Heart right ventricle (tissue), 16 donors: ENCODE data around the gene CDA. TPM values are rescaled to one million over a fixed set of nuclear protein-coding genes. Genes with fewer than 3 reads are reported as not detected.
A peak's percentile ranks its signal among the peaks of the same experiment; 100 is the strongest.

Experiments used
- ATAC-seq, 8 donors: fragments of 200-7000 bp; cut with Tn5 transposase; one replicate each; pipeline ENCODE4 v1.9.1; 2020; ENCODE audit warnings: mild to moderate bottlenecking in 8 of 8, moderate library complexity in 8 of 8, moderate number of reproducible peaks in 1 of 8
- DNase-seq, 2 donors: peaks; one replicate each; pipeline ENCODE4 v3.0.0-alpha.2; 2020
- H3K27ac ChIP-seq, 10 donors: fragments of 200-600 bp; sonication (generic) in 2 of 10; one replicate each; pipeline versions ENCODE4 v1.5.0 to v1.8.0; 2020 to 2022; ENCODE audit warnings: mild to moderate bottlenecking in 3 of 10
- H3K27me3 ChIP-seq, 7 donors: fragments of 200-600 bp; one replicate each; pipeline ENCODE4 v1.8.0; 2021 to 2022; ENCODE audit warnings: mild to moderate bottlenecking in 2 of 7
- H3K36me3 ChIP-seq, 9 donors: fragments of 200-600 bp; sonication (generic) in 1 of 9; one replicate each; pipeline versions ENCODE4 v1.5.0 to v1.8.0; 2020 to 2022; ENCODE audit warnings: mild to moderate bottlenecking in 2 of 9
- H3K4me1 ChIP-seq, 9 donors: fragments of 200-600 bp; sonication (generic) in 1 of 9; one replicate each; pipeline versions ENCODE4 v1.5.0 to v1.8.0; 2020 to 2022; ENCODE audit warnings: mild to moderate bottlenecking in 4 of 9
- H3K4me3 ChIP-seq, 10 donors: fragments of 200-600 bp; sonication (generic) in 2 of 10; one replicate each; pipeline versions ENCODE4 v1.5.0 to v1.8.0; 2020 to 2022; ENCODE audit warnings: mild to moderate bottlenecking in 7 of 10, moderate library complexity in 2 of 10
- H3K9me3 ChIP-seq, 11 donors: fragments of 200-600 bp in 10 of 11; sonication (generic) in 2 of 11; one replicate each; pipeline versions ENCODE4 v1.5.0 to v1.8.0; 2013 to 2022; ENCODE audit warnings: mild to moderate bottlenecking in 2 of 11, control low read depth in 1 of 11, moderate library complexity in 1 of 11
- CTCF ChIP-seq, 9 donors: fragments of 200-600 bp; sonication (generic) in 2 of 9; IDR thresholded peaks; one replicate each; pipeline versions ENCODE4 v1.5.0 to v1.8.0; 2021 to 2022; ENCODE audit warnings: antibody characterized with exemption in 9 of 9, mild to moderate bottlenecking in 5 of 9, moderate library complexity in 1 of 9
- WGBS, 2 donors: extraction: QIAGEN DNeasy Blood & Tissue Kit; methylation state at CpG; one replicate each; pipeline ENCODE4 v1.1.7; 2013; ENCODE audit warnings: inconsistent platforms in 1 of 2; 5-methylcytosine and 5-hydroxymethylcytosine counted together
- intact Hi-C, 10 donors: fragments of 100-400 bp; cut with DNase I; formaldehyde crosslinking; loops; one replicate each; pipeline versions ENCODE4 v1.11.1 to v1.14.2; 2022
- polyA plus RNA-seq, 2 donors: library from polyadenylated mRNA; stranded (reverse); fragments of 200-250 nt; gene quantifications; one replicate each; pipeline ENCODE4 v1.2.3, GENCODE V29; 2013
- total RNA-seq, 10 donors: library from RNA; stranded (reverse); fragmentation: NEBNext Ultra II Directional in 3 of 10; extraction: Animal tissue kit (Norgen Biotek cat#: 25700) in 3 of 10; gene quantifications; one replicate each; pipeline versions ENCODE4 v1.2.1 to v1.2.4, GENCODE V29; 2021 to 2023
- donor health status: Arrhythmogenic right ventricular cardiomyopathy.
- donor health status: ischemic (EF 13 %, LVEDD 7.1; RV severe dilation, severe dysfunction).
- donor health status: healthy with polysubstance abuse.
- donor health status: DM: no; HTN: yes; CAD: no.
- donor health status: DM: no; HTN: no; CAD: no.
- donor health status: ischemic (EF 25% LVEDD 6.9; RV normal size, moderate dysfunction).
- donor health status: ischemic (EF 25% LVEDD 5.7; RV mildly dilated, moderate dysfunction).
- donor health status: healthy.
- donor health status: DM: yes; HTN: yes; CAD: no.
- donor health status: Ischemic cardiomyopathy.
- donor health status: ischemic (EF 35%, LVEDD 5.7; RV mildly dilated, moderate dysfunction).
- donor health status: nonischemic (EF 11% LVEDD 7.7; RV severe dilation, severe dysfunction).
- donor health status: DM: yes; HTN: yes; CAD: no.
- donor health status: PGD.
- donor health status: ischemic (EF 29% LVEDD 5.4; RV normal size, mild dysfunction).
- donor health status: nonischemic (EF 23%, LVEDD 6.1; RV moderate dilation, normal function).

CDA gene
- total and polyA plus RNA-seq, 12 donors = 0.93 to 10.3 (median 3.0) TPM

- Histone ChIP-seq H3K27me3 (peaks cover 0 to 8% (median 0%) of the 10 kb centered on the region in 7 donors), H3K9me3 (peaks cover 0 to 10% (median 0%) of the 10 kb centered on the region in 11 donors), H3K4me1 (peaks cover 0 to 5% (median 0%) of the 10 kb centered on the region in 9 donors), H3K4me3 (no peak overlapping the region), H3K27ac (no peak overlapping the region), H3K36me3 (no peaks in the 10 kb centered on the region)
- DNase-seq (no peak), ATAC-seq (peak in 4 of 8 donors; percentile 23 to 39 (median 28))
- intact Hi-C loops = loop anchor here in 9 of 10 donors (1.0 to 10.0 kb wide), 7 partner anchors 48 to 67 kb away; partner anchors contain the start of gene PINK1 (in 8 of the 9)
- peak in 1 of 9 donors; percentile 3 for TF ChIP-seq CTCF (IDR thresholded peaks at IDR 0.05)
- WGBS, 2 donors = 71 to 84% methylated on average over 10 of the region's 10 CpGs
Observed at GRCh38 chr1:20575541-20576336, 13.2 kb upstream of the CDA start.

GRCh38 chr1:20578062-20578461, 10.8 kb upstream of the CDA start:
- no peak overlapping the region for H3K4me3 ChIP-seq
- H3K27me3 ChIP-seq = peaks cover 0 to 8% (median 0%) of the 10 kb centered on the region in 7 donors
- no peaks in the 10 kb centered on the region for H3K9me3 ChIP-seq
- no peaks in the 10 kb centered on the region for H3K36me3 ChIP-seq
- intact Hi-C loops = loop anchor here in 7 of 10 donors (5.0 to 10.0 kb wide), 4 partner anchors 51 to 64 kb away; partner anchors contain the start of gene PINK1 (in 5 of the 7)
- ATAC-seq (no peak), DNase-seq (no peak)
- H3K27ac ChIP-seq = no peak overlapping the region
- peaks cover 0 to 5% (median 0%) of the 10 kb centered on the region in 9 donors for H3K4me1 ChIP-seq
- WGBS, 2 donors = 76 to 79% methylated on average over 3 of the region's 3 CpGs
- no peak for TF ChIP-seq CTCF (IDR thresholded peaks at IDR 0.05)

- ATAC-seq (no peak), DNase-seq (no peak)
- Histone ChIP-seq H3K36me3 (no peaks in the 10 kb centered on the region), H3K4me3 (no peak overlapping the region), H3K9me3 (no peaks in the 10 kb centered on the region), H3K27me3 (peaks cover 0 to 8% (median 0%) of the 10 kb centered on the region in 7 donors), H3K27ac (no peak overlapping the region), H3K4me1 (peaks cover 0 to 5% (median 0%) of the 10 kb centered on the region in 9 donors)
- intact Hi-C loops = loop anchor here in 7 of 10 donors (5.0 to 10.0 kb wide), 4 partner anchors 52 to 63 kb away; partner anchors contain the start of gene PINK1 (in 5 of the 7)
- 70 to 75% methylated on average over 13 of the region's 13 CpGs for WGBS, 2 donors
- TF ChIP-seq CTCF (IDR thresholded peaks at IDR 0.05) = no peak
Observed at GRCh38 chr1:20578721-20579395, 10.0 kb upstream of the CDA start.

GRCh38 chr1:20584890-20585289, 4.0 kb upstream of the CDA start:
- Histone ChIP-seq H3K36me3 (no peaks in the 10 kb centered on the region), H3K9me3 (peaks cover 0 to 4% (median 0%) of the 10 kb centered on the region in 11 donors), H3K27me3 (peaks cover 0 to 35% (median 17%) of the 10 kb centered on the region in 7 donors), H3K4me1 (peaks cover 2 to 17% (median 12%) of the 10 kb centered on the region in 9 donors), H3K4me3 (no peak overlapping the region), H3K27ac (no peak overlapping the region)
- WGBS, 2 donors = 66% methylated on average over 2 of the region's 2 CpGs
- intact Hi-C loops = loop anchor here in 1 of 10 donors (5.0 kb wide), 1 partner anchor 47 kb away; the partner anchor contains the start of gene PINK1
- ATAC-seq (no peak), DNase-seq (no peak)
- TF ChIP-seq CTCF (IDR thresholded peaks at IDR 0.05) = no peak
